WERI-Rb-1 (cell line): ENCODE measurements around the gene MRPS11.
A peak's percentile ranks its signal among the peaks of the same experiment; 100 is the strongest.

Source experiments
- DNase-seq: peaks from one replicate; pipeline ENCODE4 v3.0.0-alpha.2; 2020
- H3K27ac ChIP-seq: fragments of 250-450 bp; sonication (Bioruptor Pico); 2 replicates; pipeline ENCODE4 v1.5.1; 2020; ENCODE audit warnings: mild to moderate bottlenecking, moderate library complexity
- H3K27me3 ChIP-seq: fragments of 250-450 bp; sonication (Bioruptor Pico); 2 replicates; pipeline ENCODE4 v1.5.1; 2021; ENCODE audit warnings: mild to moderate bottlenecking, low read depth, moderate library complexity; ENCODE audit not compliant: insufficient read depth, severe bottlenecking
- H3K36me3 ChIP-seq: fragments of 250-450 bp; sonication (Bioruptor Pico); 2 replicates; pipeline ENCODE4 v1.5.1; 2020; ENCODE audit warnings: mild to moderate bottlenecking, moderate library complexity
- H3K4me3 ChIP-seq: 2 replicates; pipeline ENCODE4 v1.5.1; 2011; ENCODE audit warnings: low read depth, mild to moderate bottlenecking, control low read depth, low read length
- H3K9me3 ChIP-seq: fragments of 250-450 bp; sonication (Bioruptor Pico); 2 replicates; pipeline ENCODE4 v1.5.1; 2021; ENCODE audit warnings: mild to moderate bottlenecking, moderate library complexity; ENCODE audit not compliant: severe bottlenecking
- CTCF ChIP-seq: IDR thresholded peaks from 2 replicates; pipeline ENCODE4 v1.5.1; 2011; ENCODE audit warnings: low read depth, mild to moderate bottlenecking, control low read depth, inconsistent platforms, low read length

Gene MRPS11

GRCh38 chr15:88440021-88440420 lies 27.5 kb upstream of the MRPS11 start:
- peaks cover 5% of the 10 kb centered on the region for H3K9me3 ChIP-seq
- no peaks in the 10 kb centered on the region for H3K36me3 ChIP-seq
- no peak for DNase-seq
- TF ChIP-seq CTCF = no peak
- H3K27ac ChIP-seq = no peak overlapping the region
- H3K4me3 ChIP-seq = no peak overlapping the region
- H3K27me3 ChIP-seq = no peaks in the 10 kb centered on the region

DNA sequence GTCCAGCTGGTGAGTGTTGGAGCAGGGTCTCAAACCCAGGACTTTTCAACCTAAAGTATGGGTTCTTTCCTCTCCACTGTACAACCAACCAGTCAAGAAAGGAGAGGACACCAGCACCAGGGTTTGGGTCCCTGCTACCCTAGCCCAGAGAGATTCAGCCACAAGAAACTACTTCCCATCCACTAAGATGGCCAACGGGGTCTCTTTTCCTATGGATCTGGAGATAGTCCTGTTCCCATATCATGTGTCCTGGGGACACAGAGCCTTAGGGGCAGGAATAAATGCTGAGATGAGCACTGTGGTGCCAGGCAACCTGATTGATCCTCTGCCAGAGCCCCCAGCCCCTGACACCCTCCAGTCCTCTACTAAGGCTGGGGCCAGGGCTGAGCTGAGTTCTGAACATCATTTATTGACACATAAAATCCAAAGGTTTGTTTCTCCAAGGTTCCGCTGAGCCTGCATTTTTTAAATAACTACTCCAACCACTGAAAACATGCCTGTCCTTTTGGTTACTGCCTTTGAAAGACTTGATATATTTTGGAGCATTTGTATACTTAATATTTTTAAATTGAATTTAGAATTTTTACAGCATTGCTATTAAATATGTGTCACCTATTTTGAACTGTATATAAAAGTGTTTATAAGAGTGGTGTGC lies 26.3 kb upstream of the MRPS11 start:
- Histone ChIP-seq H3K9me3 (peaks cover 5% of the 10 kb centered on the region), H3K36me3 (no peaks in the 10 kb centered on the region), H3K27ac (no peak overlapping the region), H3K4me3 (no peak overlapping the region), H3K27me3 (no peaks in the 10 kb centered on the region)
- no peak for TF ChIP-seq CTCF
- no peak for DNase-seq

DNA sequence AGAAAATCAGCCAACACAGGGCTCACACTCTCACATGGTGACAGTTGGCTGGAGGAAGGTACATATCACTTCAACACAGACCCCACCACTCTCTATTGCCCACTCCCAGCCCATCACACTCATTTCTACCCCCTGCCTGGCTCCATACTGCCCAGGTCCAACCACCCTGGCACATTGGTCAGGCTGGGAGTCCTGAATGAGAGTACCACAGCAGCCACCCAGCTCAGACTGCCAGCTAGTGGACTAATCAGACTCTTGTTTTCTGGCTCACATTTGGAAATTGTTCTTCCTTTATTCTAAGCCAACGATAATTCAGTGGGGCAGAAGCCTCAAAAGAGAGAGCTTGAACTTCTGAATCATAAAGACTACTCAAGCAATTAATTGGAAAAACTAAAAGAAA lies 20.3 kb upstream of the MRPS11 start:
- no peak for DNase-seq
- Histone ChIP-seq H3K9me3 (peaks cover 5% of the 10 kb centered on the region), H3K4me3 (no peak overlapping the region), H3K36me3 (no peaks in the 10 kb centered on the region), H3K27ac (no peak overlapping the region), H3K27me3 (no peaks in the 10 kb centered on the region)
- TF ChIP-seq CTCF = no peak

DNA sequence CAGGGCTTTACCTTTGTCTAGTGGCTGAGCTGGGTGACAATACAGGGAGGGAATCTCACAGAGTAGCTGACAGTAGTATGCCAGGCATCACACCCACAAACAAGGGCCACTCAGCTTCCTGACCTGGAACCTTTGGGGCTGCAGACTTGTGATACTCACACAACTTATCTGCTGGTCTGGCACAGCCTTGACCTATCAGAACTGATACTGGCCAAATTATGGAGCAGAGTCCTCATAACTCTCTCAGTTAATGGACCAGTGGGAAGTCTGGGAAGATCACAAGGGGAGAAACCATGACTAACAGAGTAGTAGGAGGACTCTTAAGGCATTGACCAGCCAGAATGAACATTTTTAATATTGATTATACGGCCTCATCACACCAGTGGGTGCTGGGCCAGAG lies 19.8 kb upstream of the MRPS11 start:
- Histone ChIP-seq H3K9me3 (peaks cover 5% of the 10 kb centered on the region), H3K27ac (no peak overlapping the region), H3K27me3 (no peaks in the 10 kb centered on the region), H3K36me3 (no peaks in the 10 kb centered on the region), H3K4me3 (no peak overlapping the region)
- no peak for DNase-seq
- no peak for TF ChIP-seq CTCF

GRCh38 chr15:88448991-88449461 lies 18.5 kb upstream of the MRPS11 start:
- Histone ChIP-seq H3K27ac (peak overlapping the region; percentile 57), H3K9me3 (no peaks in the 10 kb centered on the region), H3K4me3 (no peak overlapping the region), H3K36me3 (no peaks in the 10 kb centered on the region), H3K27me3 (no peaks in the 10 kb centered on the region)
- peak; percentile 95 for DNase-seq
- TF ChIP-seq CTCF = no peak

DNA sequence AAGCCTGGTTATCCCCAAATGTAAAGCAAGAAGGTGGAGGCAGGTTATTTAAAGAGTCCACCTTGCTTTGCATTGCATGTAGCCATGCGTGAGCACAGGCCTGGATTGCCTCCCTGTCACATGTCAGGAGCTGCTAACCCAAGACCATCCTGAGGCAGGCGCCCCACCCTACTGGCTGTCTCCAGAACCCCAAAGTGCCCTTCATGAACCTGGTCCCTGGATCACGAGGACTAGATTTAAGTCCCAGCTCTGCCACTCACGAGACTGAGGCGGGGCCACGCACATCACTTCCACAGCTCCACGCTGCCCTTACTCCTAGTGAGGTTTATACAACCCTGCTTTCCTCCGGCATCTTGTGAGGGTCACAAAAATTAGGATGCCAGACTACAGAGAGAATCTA lies 17.9 kb upstream of the MRPS11 start:
- Histone ChIP-seq H3K27ac (no peak overlapping the region), H3K9me3 (no peaks in the 10 kb centered on the region)

More for the DNA sequence above, 17.9 kb upstream of the MRPS11 start:
- H3K27me3 ChIP-seq = no peaks in the 10 kb centered on the region
- no peaks in the 10 kb centered on the region for H3K36me3 ChIP-seq
- DNase-seq = no peak
- no peak overlapping the region for H3K4me3 ChIP-seq
- TF ChIP-seq CTCF = no peak
